Measurements from ENCODE around the gene GMDS. TPM values are rescaled to one million over a fixed set of nuclear protein-coding genes. Genes with fewer than 3 reads are reported as not detected.
"Not testable (repeated sequence)": the region's sequence is repeated elsewhere in the genome, so short reads cannot be mapped to it uniquely, and the experiment has no call there.

The GMDS gene
- total and polyA plus RNA-seq, 2 experiments from 2014 or later = 30.1 to 36.5 TPM

- not testable (repeated sequence) for H3K36me3 Mint-ChIP-seq (ENCODE audit: low read depth)
- peaks cover 14% of the 10 kb centered on the region for H3K9me3 Mint-ChIP-seq
Observed at GRCh38 chr6:1751063-1751462, 494.3 kb downstream of the GMDS start.

GRCh38 chr6:1749041-1749440 is 496.4 kb downstream of the GMDS start:
- no peak overlapping the region for H3K4me3 Mint-ChIP-seq
- Histone ChIP-seq H3K9me2 (ENCODE audit: insufficient read depth) (0 out of 2 replicates have a peak, but pooled peaks cover 4% of the 10 kb centered on the region), H3K79me2 (replicated peaks; ENCODE audit: insufficient read depth) (no peaks in the 10 kb centered on the region), H3F3A (replicated peaks; ENCODE audit: low read depth) (no peaks in the 10 kb centered on the region), H3K4me2 (no peak overlapping the region), H3K27ac (ENCODE audit: low read depth) (no peak overlapping the region), H3K4me3 (no peak overlapping the region), H4K20me1 (replicated peaks; ENCODE audit: insufficient read depth) (no peaks in the 10 kb centered on the region), H3K36me3 (ENCODE audit: insufficient read depth) (no peaks in the 10 kb centered on the region), H3K27me3 (ENCODE audit: insufficient read depth) (no peaks in the 10 kb centered on the region), H3K4me1 (ENCODE audit: insufficient read depth) (no peaks in the 10 kb centered on the region), H2AFZ (no peak overlapping the region)
- peaks cover 8% of the 10 kb centered on the region; the same call in 2 of the 3 replicates for H3K36me3 Mint-ChIP-seq (ENCODE audit: low read depth)
- DNase-seq (ENCODE audit: low spot score) (no peak), ATAC-seq (no peak)
- peaks cover 9% of the 10 kb centered on the region for H3K4me1 Mint-ChIP-seq
- H3K9me3 Mint-ChIP-seq = peaks cover 14% of the 10 kb centered on the region
- no peak overlapping the region for H3K27ac Mint-ChIP-seq
- peaks cover 4% of the 10 kb centered on the region for H3K27me3 Mint-ChIP-seq (ENCODE audit: insufficient read depth, low read depth, poor library complexity)
- no peak for TF ChIP-seq ETS1 (IDR thresholded peaks at IDR 0.05)
- TF ChIP-seq REST (IDR thresholded peaks at IDR 0.05; ENCODE audit: unreplicated experiment) = no peak
- no peak for TF ChIP-seq EZH2phosphoT487 (IDR thresholded peaks at IDR 0.05; ENCODE audit: unreplicated experiment)
- TF ChIP-seq JUNB (IDR thresholded peaks at IDR 0.05; ENCODE audit: unreplicated experiment) = no peak
- TF ChIP-seq ZNF462 (CRISPR knock-in tag; IDR thresholded peaks at IDR 0.05) = no peak
- no peak for TF ChIP-seq STAT1 (IDR thresholded peaks at IDR 0.05; ENCODE audit: unreplicated experiment)
- no peak for TF ChIP-seq EZH2 (IDR thresholded peaks at IDR 0.05; ENCODE audit: low read depth, unreplicated experiment)
- TF ChIP-seq POLR2AphosphoS5 (IDR thresholded peaks at IDR 0.05; ENCODE audit: low read depth) = no peak
- TF ChIP-seq CTCF (conservative IDR thresholded peaks at IDR 0.05; ENCODE audit: low read depth in 2 of 2) = no peak
- TF ChIP-seq ZNF114 (CRISPR knock-in tag; IDR thresholded peaks at IDR 0.05) = no peak

More at GRCh38 chr6:1751063-1751462, 494.3 kb downstream of the GMDS start:
- H3K4me3 ChIP-seq; H3K4me1 ChIP-seq (ENCODE audit: insufficient read depth); H3K36me3 ChIP-seq (ENCODE audit: insufficient read depth); H3F3A ChIP-seq (replicated peaks; ENCODE audit: low read depth); H2AFZ ChIP-seq; H3K79me2 ChIP-seq (replicated peaks; ENCODE audit: insufficient read depth); H3K27ac Mint-ChIP-seq; H3K9me2 ChIP-seq (ENCODE audit: insufficient read depth); H3K4me2 ChIP-seq; DNase-seq (ENCODE audit: low spot score); ATAC-seq; H4K20me1 ChIP-seq (replicated peaks; ENCODE audit: insufficient read depth); H3K4me3 Mint-ChIP-seq; H3K27ac ChIP-seq (ENCODE audit: low read depth); H3K4me1 Mint-ChIP-seq; H3K27me3 Mint-ChIP-seq (ENCODE audit: insufficient read depth, low read depth, poor library complexity); H3K27me3 ChIP-seq (ENCODE audit: insufficient read depth): not testable (repeated sequence)
